ENCODE data around the gene TMED9. TPM values are rescaled to one million over a fixed set of nuclear protein-coding genes. Genes with fewer than 3 reads are reported as not detected.

Gene TMED9
- total and polyA plus RNA-seq, 2 of the 4 experiments (the other 2 are of a cell fraction): 123 to 357 TPM

GRCh38 chr5:177555228-177555627 is 36.8 kb upstream of the TMED9 start:
- Histone ChIP-seq H3K79me1 (ENCODE audit: low read depth in 1 of 2, low read length in 2 of 2) (peaks cover 3 to 39% of the 10 kb centered on the region in 2 experiments; a peak in 2 of 4 replicates), H3K27me3 (ENCODE audit: control insufficient read depth, insufficient read depth, low read length) (no peaks in the 10 kb centered on the region), H2BK20ac (ENCODE audit: low read depth, low read length) (0 out of 2 replicates have a peak overlapping the region, but pooled peaks have one; percentile 53), H3K56ac (ENCODE audit: extremely low read depth, insufficient read depth, low read length) (no peak overlapping the region), H4K5ac (ENCODE audit: low read depth, low read length) (no peak overlapping the region), H3K4ac (ENCODE audit: low read depth, low read length) (no peak overlapping the region), H3K4me3 (ENCODE audit: insufficient read depth, low read depth, low read length) (no peak overlapping the region), H3K18ac (ENCODE audit: low read depth, low read length) (no peak overlapping the region), H2AFZ (replicated peaks; ENCODE audit: low read length, poor library complexity) (no peak overlapping the region), H2BK15ac (ENCODE audit: low read depth, low read length) (no peak overlapping the region), H3K4me2 (ENCODE audit: low read depth, low read length) (no peak overlapping the region), H3K4me1 (ENCODE audit: control insufficient read depth, insufficient read depth, low read length) (peaks cover 14% of the 10 kb centered on the region), H4K8ac (ENCODE audit: low read depth in 2 of 2, low read length in 2 of 2) (peak overlapping the region; percentile 87 to 96; a peak in 2 of 4 replicates), H2BK120ac (ENCODE audit: low read depth, low read length) (no peak overlapping the region), H3K14ac (replicated peaks; ENCODE audit: low read depth, low read length) (no peak overlapping the region), H3K9me1 (ENCODE audit: insufficient read depth, low read length) (peaks cover 18% of the 10 kb centered on the region), H3K36me3 (ENCODE audit: control insufficient read depth, insufficient read depth, low read length) (peaks cover 5% of the 10 kb centered on the region; the same call in 1 of the 2 replicates), H3K9ac (ENCODE audit: low read depth, low read length) (no peak overlapping the region), H4K91ac (ENCODE audit: insufficient read depth, low read depth, low read length) (no peak overlapping the region), H2AK5ac (ENCODE audit: low read depth, low read length) (no peak overlapping the region), H3K27ac (ENCODE audit: insufficient read depth, low read length) (no peak overlapping the region), H4K20me1 (ENCODE audit: insufficient read depth, low read length) (peaks cover 34% of the 10 kb centered on the region), H2AK9ac (replicated peaks; ENCODE audit: low read depth, low read length, poor library complexity) (no peak overlapping the region), H3K9me3 (ENCODE audit: control insufficient read depth, insufficient read depth, low read length) (no peaks in the 10 kb centered on the region), H3K23ac (ENCODE audit: low read depth, low read length) (no peak overlapping the region), H2BK5ac (ENCODE audit: low read depth, low read length, poor library complexity, severe bottlenecking) (no peak overlapping the region)
- ChIA-PET POLR2A (ENCODE audit: unreplicated experiment) (no interaction called here), CTCF (interaction anchor here (1.0 kb wide), 1 partner anchor 11 kb away, joined by 3 read pairs; no protein-coding TSS in a partner anchor)
- in situ Hi-C loops (cut with MboI; ENCODE audit: low sequenced_read_pairs): no loop called here
- intact Hi-C loops (cut with micrococcal nuclease): no loop called here
- no peak for TF ChIP-seq MXI1 (IDR thresholded peaks at IDR 0.05; ENCODE audit: borderline replicate concordance, low read depth, low read length)
- TF ChIP-seq RCOR1 (IDR thresholded peaks at IDR 0.05; ENCODE audit: insufficient replicate concordance, low read length): no peak
- TF ChIP-seq CHD1 (IDR thresholded peaks at IDR 0.05; ENCODE audit: low read depth, low read length): no peak
- no peak for TF ChIP-seq RFX5 (IDR thresholded peaks at IDR 0.05; ENCODE audit: low read depth, low read length)
- TF ChIP-seq NFE2L2 (IDR thresholded peaks at IDR 0.05; ENCODE audit: low read depth, low read length): no peak
- no peak for TF ChIP-seq MAFK (IDR thresholded peaks at IDR 0.05; ENCODE audit: low read depth, low read length)
- TF ChIP-seq CEBPB (IDR thresholded peaks at IDR 0.05; ENCODE audit: low read depth, low read length): no peak
- no peak for TF ChIP-seq ELK1 (IDR thresholded peaks at IDR 0.05; ENCODE audit: borderline replicate concordance, low read depth, low read length)
- TF ChIP-seq CTCF (conservative IDR thresholded peaks at IDR 0.05; ENCODE audit: low read depth, low read length): no peak
- no peak for TF ChIP-seq RAD21 (IDR thresholded peaks at IDR 0.05; ENCODE audit: low read length)
- TF ChIP-seq BHLHE40 (IDR thresholded peaks at IDR 0.05; ENCODE audit: low read depth, low read length): no peak
- TF ChIP-seq, protein P1, sequence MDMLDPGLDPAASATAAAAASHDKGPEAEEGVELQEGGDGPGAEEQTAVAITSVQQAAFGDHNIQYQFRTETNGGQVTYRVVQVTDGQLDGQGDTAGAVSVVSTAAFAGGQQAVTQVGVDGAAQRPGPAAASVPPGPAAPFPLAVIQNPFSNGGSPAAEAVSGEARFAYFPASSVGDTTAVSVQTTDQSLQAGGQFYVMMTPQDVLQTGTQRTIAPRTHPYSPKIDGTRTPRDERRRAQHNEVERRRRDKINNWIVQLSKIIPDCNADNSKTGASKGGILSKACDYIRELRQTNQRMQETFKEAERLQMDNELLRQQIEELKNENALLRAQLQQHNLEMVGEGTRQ (IDR thresholded peaks at IDR 0.05; ENCODE audit: low read depth, low read length): no peak
- no peak for TF ChIP-seq POLR2A (IDR thresholded peaks at IDR 0.05; ENCODE audit: low read depth, low read length)
- TF ChIP-seq SMC3 (IDR thresholded peaks at IDR 0.05; ENCODE audit: low read depth, low read length): no peak
- TF ChIP-seq FOS (IDR thresholded peaks at IDR 0.05; ENCODE audit: low read depth, low read length): no peak
- WGBS, 2 experiments (ENCODE audit: extremely low coverage in 2 of 2, insufficient read length in 1 of 2): 80% methylated on average over 1 of the region's 2 CpGs; no CpG with 5 or more reads in 1 of the 2 experiments
- no TSS peak for BruUV-seq (replicated peaks)
- dilution Hi-C loops (cut with HindIII; ENCODE audit: low sequenced_read_pairs, unreplicated experiment): no loop called here
- ATAC-seq (ENCODE audit: low read depth) (no peak), DNase-seq (no peak)
